PC-3 (cell line): ENCODE measurements around the gene KL.

ENCODE experiments used
- CTCF ChIP-seq: fragments of 300-600 bp; sonication (generic); conservative IDR thresholded peaks from 2 replicates; pipeline ENCODE4 v1.5.1; 2017; ENCODE audit warnings: antibody characterized with exemption, low read depth, mild to moderate bottlenecking, low read length
- EZH2 ChIP-seq: fragments of 300-600 bp; sonication (generic); IDR thresholded peaks from one replicate; pipeline ENCODE4 v1.6.1; 2017; ENCODE audit warnings: antibody characterized with exemption, mild to moderate bottlenecking, low read length; ENCODE audit not compliant: unreplicated experiment

- TF ChIP-seq CTCF (no peak), EZH2 (no peak)
These were observed 38.9 kb upstream of the KL start for GRCh38 chr13:32977321-32977720.
